Forelimb muscle (tissue), 1 donor: ENCODE measurements around the gene PNMA8A. TPM values are rescaled to one million over a fixed set of nuclear protein-coding genes. Genes with fewer than 3 reads are reported as not detected.
"Not testable (repeated sequence)": the region's sequence is repeated elsewhere in the genome, so short reads cannot be mapped to it uniquely, and the experiment has no call there.

Experiments used
- DNase-seq: peaks from one replicate; pipeline ENCODE4 v3.0.0-alpha.2; 2013; ENCODE audit warnings: low read depth
- polyA plus RNA-seq: library from polyadenylated mRNA; unstranded; fragments of 120-200 nt; gene quantifications from one replicate; pipeline ENCODE4 v1.2.1, GENCODE V29; 2013; ENCODE audit not compliant: insufficient read length

PNMA8A gene, protein sequence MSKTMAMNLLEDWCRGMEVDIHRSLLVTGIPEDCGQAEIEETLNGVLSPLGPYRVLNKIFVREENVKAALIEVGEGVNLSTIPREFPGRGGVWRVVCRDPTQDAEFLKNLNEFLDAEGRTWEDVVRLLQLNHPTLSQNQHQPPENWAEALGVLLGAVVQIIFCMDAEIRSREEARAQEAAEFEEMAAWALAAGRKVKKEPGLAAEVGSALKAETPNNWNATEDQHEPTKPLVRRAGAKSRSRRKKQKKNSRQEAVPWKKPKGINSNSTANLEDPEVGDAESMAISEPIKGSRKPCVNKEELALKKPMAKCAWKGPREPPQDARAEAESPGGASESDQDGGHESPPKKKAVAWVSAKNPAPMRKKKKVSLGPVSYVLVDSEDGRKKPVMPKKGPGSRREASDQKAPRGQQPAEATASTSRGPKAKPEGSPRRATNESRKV
- 35.9 TPM for polyA plus RNA-seq

- no peak for DNase-seq
Measured at GRCh38 chr19:46471116-46471733, at the start of gene PNMA8A. TSS of gene PNMA8A (minus strand) at chr19:46471563. CDS start at chr19:46471035, 528 bp downstream.

- no peak for DNase-seq
Measured at GRCh38 chr19:46520616-46521015, 49.3 kb upstream of the PNMA8A start.

DNA sequence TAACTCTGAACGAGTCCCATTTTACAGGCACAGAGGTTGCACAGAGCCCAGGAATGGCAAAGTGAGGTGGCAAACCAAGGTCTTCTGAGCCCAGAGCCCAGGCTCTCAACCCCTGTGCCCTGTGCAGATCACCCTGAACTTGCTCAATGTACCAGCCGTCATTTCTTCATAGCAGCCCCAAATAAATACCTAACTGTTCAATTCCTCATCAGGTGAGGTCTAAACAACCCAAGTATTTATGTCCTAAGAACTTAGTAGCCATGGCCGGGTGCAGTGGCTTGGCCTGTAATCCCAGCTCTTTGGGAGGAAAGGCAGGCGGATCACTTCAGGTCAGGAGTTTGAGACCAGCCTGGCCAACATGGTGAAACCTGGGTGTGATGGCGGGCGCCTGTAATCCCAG, 46.1 kb upstream of the PNMA8A start:
- DNase-seq: no peak

DNA sequence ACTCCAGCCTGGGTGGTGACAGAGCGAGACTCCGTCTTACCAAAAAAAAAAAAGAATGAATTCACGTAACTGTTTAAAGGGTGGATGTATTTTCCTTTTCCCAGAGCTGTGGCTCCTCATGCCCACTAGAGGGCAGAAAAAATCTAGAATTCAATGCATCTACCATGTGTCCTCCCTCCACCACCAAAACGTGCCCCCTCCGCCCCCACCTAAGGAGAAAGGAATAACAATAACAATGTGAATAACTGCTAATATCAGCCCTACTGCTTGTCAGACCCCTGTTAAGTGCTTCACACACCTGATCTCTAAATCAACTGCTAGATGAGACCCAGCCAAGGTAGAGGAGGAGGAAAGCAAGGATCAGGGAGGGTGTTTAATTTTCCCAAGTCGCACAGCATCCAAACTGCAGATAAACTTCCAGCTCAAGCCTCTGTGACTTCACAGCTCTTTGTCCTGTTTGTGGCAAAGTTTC, 44.6 kb upstream of the PNMA8A start:
- no peak for DNase-seq

DNA sequence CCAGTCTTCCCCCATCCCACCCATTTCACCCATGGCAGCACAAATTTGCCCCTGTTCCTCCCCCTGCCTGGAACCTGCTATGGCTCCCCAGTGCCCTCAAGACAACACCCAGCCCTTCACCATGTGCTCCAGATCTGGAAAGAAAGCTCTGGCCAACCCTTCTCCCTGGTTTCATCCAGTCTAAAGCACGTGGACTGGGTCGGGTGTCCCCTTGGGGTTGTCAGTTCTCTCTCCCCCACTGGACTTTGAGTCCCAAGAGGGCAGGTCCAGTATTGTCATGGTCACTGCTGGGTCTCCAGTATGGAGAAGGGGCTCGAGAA, 43.9 kb upstream of the PNMA8A start:
- no peak for DNase-seq

- DNase-seq: no peak
Measured at GRCh38 chr19:46514589-46515289, 43.4 kb upstream of the PNMA8A start.

DNA sequence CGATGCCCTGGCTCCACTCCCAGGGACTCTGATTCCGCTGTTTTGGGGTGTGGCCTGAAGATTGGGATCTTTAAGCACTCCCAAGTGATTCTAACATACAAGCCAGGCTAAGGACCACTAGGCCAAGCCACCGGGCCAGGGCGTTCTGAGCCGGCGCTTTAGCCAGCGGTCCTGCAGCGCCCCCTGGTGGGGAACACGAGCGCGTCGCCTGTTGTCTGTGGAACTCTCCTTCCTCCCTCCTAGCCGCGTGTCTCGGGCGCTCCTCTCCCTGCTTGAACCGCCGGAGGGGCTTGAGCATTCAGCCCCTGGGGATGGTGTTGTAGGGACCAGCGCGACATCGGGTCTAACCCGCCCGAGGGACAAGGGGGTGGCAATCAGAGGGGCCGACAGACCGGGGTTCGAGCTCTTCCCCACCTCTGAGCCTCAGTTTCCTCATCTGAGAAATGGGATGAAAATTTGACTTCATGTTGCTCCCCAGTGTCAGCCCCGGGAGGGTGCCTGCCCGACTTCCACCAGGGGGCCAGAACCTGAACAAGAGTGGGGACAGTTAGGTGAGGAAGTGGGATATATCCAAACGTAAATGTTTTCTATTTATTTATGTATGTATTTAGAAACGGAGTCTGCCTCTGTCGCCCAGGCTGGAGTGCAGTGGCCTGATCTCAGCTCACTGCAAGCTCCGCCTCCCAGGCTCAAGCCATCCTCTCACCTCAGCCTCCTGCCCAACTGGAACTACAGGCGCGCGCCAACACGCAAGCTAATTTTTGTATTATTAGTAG, 42.3 kb upstream of the PNMA8A start:
- DNase-seq: no peak

DNA sequence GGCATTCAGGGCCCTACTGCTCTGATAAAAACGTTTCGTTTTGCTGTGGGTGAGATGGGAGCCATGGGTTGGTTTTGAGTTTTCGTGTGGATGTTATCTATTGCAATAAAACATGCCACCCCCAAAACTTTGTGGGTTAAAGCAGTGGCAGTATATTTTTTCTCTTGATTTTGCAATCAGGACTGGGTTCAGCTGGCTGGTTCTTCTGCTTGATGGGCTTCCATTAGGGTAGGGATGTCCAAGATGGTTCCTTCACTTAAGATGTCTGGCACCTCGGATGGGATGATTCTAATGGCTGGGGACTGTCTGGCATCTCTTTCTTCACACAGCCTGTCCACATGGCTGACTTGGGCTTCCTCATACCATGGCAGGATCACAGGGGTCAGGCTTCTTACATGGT, 39.9 kb upstream of the PNMA8A start:
- no peak for DNase-seq

DNA sequence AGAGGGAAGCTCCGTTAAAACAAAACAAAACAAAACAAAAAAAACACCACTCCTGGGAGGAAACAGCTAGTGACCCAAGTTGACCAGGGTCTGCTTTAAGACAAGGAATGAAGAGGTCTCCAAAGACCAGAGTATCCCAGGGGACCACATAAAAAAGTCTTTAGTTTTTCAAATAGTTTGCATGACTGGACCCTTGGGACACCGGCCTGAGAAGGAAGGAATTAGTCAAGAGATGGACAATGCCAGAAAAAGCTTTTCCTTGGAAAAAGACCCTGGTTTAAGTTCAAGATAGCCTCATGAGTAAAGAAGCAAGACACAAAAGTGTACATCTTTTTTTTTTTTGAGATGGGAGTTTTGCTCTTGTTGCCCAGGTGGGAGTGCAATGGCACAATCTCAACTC, 36.8 kb upstream of the PNMA8A start:
- no peak for DNase-seq

- no peak for DNase-seq
Measured at GRCh38 chr19:46503848-46504453, 32.6 kb upstream of the PNMA8A start.

DNA sequence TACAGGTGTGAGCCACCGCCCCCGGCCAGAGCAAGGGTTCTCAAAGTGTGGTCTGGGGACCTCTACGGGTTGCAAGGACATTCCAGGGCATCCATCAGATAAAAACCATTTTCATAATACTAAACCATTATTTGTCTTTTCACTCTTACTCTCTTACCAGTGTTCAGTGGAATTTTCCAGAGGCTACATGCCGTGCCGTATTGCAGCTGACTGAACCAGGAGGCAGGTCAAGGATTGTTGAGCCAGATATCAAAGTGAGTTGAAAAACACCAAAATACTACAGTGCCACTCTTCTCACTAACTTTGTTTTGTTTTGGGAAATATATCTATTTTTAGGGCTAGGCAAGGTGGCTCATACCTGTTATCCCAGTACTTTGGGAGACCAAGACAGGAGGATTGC, 31.5 kb upstream of the PNMA8A start:
- no peak for DNase-seq

DNA sequence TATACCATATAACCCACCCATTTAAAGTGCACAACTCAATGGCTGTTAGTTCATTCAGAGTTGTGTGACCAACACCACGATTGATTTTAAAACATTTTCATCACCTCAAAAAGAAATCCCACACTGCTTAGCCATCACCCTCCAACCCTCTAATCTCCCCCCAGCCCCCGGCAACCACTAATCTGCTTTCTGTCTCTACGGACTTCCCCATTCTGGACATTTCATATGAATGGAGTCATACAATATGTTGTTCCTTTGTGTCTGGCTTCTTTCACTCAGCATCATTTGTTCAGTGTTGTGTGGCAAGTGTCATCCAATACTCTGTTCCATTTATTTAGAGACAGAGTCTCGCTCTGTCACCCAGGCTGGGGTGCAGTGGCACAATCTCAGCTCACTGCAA, 28.3 kb upstream of the PNMA8A start:
- no peak for DNase-seq

DNA sequence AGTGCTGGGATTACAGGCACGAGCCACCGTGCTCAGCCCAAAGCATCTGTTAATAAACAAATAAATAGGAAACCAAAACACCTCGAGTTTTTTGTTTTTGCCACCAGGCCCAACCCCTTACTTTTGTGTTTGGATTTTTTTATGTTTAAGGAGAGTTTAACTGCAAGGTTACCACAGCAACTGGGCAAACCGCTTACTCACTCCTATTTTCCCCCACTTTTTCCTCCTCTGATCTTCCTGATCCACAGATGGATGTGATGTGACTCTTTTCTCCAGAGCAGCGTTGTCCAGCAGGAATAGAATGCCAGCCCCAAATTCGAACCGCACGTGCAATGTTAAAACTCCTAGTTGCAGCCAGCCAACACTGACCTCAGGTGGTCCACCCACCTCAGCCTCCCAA, 26.4 kb upstream of the PNMA8A start:
- no peak for DNase-seq

GRCh38 chr19:46496886-46497285, 25.5 kb upstream of the PNMA8A start:
- not testable (repeated sequence) for DNase-seq

DNA sequence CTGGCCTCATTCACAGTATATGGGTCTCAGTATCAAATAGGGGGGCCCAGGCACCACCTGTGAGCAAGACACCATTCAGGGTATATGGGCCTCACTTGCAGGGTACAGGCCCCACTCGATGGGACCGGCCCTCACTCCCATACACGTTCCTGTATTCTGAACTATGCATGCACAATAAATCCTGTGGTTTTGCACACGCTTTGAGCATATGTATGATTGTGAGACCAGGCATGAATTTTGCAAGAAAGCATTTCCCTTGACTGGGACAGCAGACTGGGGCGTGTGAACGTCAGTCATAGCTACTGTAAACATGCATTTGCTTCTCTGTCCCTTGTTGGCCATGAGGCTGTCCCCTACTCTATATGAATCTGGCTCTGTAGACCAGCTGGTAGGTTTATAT, 24.9 kb upstream of the PNMA8A start:
- DNase-seq: no peak

DNA sequence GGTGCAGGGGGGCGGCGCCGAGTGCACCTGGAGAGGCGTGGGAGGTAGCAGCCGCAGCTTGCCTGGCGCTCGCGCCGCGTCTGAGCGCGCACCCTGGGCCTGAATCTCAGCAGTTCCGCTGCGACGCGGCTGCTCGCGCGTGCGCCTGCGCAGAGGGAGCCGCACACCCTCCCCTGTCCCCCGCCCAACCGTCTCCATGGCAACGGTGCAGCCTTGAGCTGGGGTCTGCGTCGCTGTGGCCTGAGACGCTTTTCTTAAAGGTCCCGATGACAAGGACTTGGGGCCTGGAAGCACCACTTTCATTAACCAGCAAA, 24.4 kb upstream of the PNMA8A start, which contains the start of gene PNMA8B:
PNMA8B (minus strand) TSS at position 82 of the 314 bp plus-strand sequence. CDS start 402 bp downstream, outside the sequence.
- DNase-seq: no peak

GRCh38 chr19:46494941-46495785, 23.8 kb upstream of the PNMA8A start:
- DNase-seq: no peak

GRCh38 chr19:46494146-46494940, 23.0 kb upstream of the PNMA8A start:
- DNase-seq: no peak

- no peak for DNase-seq
Measured at GRCh38 chr19:46493236-46494145, 22.1 kb upstream of the PNMA8A start.
